SK-N-SH (cell line): ENCODE measurements around the gene CDC6.

Experiments used
- GATA2 ChIP-seq: sonication (generic); formaldehyde crosslinking; IDR thresholded peaks from 2 replicates; pipeline ENCODE4 v1.5.0; 2020; ENCODE audit warnings: mild to moderate bottlenecking, missing genetic modification reagents
- POLR2AphosphoS5 ChIP-seq: IDR thresholded peaks from 2 replicates; pipeline ENCODE4 v1.6.1; 2012; ENCODE audit warnings: low read depth, low read length
- RFX5 ChIP-seq: IDR thresholded peaks from 2 replicates; pipeline ENCODE4 v1.6.1; 2012; ENCODE audit warnings: mild to moderate bottlenecking, improper control_type of control experiment, low read length
- TAF1 ChIP-seq: IDR thresholded peaks from 2 replicates; pipeline ENCODE4 v1.6.1; 2012; ENCODE audit warnings: low read depth, mild to moderate bottlenecking, low read length, moderate library complexity, borderline replicate concordance
- TF ChIP-seq, protein P1 (sequence below): fragments of 200-600 bp; sonication (generic); IDR thresholded peaks from 2 replicates; pipeline ENCODE4 v1.6.1; 2017; ENCODE audit warnings: antibody characterized with exemption, mild to moderate bottlenecking, moderate library complexity
- TF ChIP-seq, protein P2 (sequence below): IDR thresholded peaks from 2 replicates; pipeline ENCODE4; 2012

DNA sequence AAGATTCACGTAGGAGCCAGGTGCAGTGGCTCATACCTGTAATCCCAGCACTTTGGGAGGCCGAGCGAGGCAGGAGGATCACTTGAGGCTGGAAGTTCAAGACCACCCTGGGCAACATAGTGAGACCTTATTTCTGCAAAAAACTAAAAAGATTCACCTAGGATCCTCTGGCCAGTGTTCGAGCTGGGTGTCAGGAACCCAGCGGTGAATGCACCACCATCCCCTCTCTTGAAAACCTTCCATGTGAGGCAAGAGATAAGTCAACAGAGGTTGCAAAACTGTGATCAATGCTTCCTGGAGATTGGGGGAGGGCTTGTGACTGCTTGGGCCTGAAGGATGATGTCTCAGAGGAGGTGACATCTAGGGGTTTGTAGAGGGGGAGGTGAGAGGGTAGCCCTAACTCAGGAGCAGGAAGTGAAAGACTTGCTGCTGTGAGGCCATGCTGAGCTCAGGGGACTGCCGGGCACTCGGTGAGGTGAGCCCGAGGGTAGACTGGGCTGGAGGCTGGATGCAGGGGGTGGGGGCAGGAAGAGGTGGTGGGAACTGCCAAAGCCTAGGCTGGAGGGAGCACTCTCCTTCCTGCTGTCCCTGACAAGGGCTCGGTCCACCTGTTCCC is 65.2 kb downstream of the CDC6 start:
- TF ChIP-seq TAF1 (no peak), POLR2AphosphoS5 (no peak), RFX5 (no peak), GATA2 (no peak)
- TF ChIP-seq, protein P1, sequence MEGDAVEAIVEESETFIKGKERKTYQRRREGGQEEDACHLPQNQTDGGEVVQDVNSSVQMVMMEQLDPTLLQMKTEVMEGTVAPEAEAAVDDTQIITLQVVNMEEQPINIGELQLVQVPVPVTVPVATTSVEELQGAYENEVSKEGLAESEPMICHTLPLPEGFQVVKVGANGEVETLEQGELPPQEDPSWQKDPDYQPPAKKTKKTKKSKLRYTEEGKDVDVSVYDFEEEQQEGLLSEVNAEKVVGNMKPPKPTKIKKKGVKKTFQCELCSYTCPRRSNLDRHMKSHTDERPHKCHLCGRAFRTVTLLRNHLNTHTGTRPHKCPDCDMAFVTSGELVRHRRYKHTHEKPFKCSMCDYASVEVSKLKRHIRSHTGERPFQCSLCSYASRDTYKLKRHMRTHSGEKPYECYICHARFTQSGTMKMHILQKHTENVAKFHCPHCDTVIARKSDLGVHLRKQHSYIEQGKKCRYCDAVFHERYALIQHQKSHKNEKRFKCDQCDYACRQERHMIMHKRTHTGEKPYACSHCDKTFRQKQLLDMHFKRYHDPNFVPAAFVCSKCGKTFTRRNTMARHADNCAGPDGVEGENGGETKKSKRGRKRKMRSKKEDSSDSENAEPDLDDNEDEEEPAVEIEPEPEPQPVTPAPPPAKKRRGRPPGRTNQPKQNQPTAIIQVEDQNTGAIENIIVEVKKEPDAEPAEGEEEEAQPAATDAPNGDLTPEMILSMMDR: no peak
- TF ChIP-seq, protein P2, sequence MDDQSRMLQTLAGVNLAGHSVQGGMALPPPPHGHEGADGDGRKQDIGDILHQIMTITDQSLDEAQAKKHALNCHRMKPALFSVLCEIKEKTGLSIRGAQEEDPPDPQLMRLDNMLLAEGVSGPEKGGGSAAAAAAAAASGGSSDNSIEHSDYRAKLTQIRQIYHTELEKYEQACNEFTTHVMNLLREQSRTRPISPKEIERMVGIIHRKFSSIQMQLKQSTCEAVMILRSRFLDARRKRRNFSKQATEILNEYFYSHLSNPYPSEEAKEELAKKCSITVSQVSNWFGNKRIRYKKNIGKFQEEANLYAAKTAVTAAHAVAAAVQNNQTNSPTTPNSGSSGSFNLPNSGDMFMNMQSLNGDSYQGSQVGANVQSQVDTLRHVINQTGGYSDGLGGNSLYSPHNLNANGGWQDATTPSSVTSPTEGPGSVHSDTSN: no peak
